ENCODE results near the gene KYAT1.
A peak's percentile ranks its signal among the peaks of the same experiment; 100 is the strongest.
"Not testable (repeated sequence)": the region's sequence is repeated elsewhere in the genome, so short reads cannot be mapped to it uniquely, and the experiment has no call there.

KYAT1 gene

DNA sequence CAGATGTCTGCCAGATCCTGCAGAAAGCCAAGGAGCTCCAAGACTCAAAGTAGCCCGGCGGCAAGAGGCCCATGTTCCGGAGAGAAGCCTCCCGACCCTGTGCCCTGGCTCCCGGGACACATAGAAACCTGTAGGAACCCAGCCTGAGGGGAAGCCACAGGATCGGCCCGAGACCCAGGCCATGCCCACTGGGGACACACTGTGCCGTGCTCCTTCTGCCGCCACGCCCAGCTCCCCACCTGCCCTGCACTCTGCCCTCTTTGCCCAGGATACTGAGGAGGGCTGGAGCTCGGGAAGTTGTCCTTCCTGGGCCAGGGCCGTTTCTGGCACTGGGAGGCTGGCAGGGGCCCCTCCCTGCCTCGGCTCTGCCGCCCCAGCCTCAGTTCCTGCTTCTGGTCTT lies 73.9 kb downstream of the KYAT1 start:
- TF ChIP-seq, protein P1, sequence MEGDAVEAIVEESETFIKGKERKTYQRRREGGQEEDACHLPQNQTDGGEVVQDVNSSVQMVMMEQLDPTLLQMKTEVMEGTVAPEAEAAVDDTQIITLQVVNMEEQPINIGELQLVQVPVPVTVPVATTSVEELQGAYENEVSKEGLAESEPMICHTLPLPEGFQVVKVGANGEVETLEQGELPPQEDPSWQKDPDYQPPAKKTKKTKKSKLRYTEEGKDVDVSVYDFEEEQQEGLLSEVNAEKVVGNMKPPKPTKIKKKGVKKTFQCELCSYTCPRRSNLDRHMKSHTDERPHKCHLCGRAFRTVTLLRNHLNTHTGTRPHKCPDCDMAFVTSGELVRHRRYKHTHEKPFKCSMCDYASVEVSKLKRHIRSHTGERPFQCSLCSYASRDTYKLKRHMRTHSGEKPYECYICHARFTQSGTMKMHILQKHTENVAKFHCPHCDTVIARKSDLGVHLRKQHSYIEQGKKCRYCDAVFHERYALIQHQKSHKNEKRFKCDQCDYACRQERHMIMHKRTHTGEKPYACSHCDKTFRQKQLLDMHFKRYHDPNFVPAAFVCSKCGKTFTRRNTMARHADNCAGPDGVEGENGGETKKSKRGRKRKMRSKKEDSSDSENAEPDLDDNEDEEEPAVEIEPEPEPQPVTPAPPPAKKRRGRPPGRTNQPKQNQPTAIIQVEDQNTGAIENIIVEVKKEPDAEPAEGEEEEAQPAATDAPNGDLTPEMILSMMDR (conservative IDR thresholded peaks at IDR 0.05): no peak
- no peak for TF ChIP-seq ZFX (IDR thresholded peaks at IDR 0.05)
- H3K27ac ChIP-seq: no peak overlapping the region

DNA sequence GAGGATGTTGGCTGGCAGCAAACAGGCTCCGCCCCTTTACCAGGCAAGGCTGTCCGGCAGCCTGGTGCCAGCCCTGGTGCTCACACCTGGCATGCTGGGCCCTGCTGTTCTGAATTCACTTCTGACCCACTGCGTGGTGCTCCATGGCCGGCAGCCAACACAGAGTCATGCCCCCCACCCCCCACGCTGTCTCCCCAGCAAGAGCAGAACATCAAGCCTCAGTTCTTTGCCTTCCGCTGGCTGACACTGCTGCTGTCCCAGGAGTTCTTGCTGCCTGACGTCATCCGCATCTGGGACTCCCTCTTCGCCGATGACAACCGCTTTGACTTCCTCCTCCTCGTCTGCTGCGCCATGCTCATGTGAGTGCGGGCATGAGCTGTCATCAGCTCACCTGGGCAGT lies 76.1 kb downstream of the KYAT1 start:
- H3K27ac ChIP-seq: no peak overlapping the region
- TF ChIP-seq, protein P1 (conservative IDR thresholded peaks at IDR 0.05): no peak
- no peak for TF ChIP-seq ZFX (IDR thresholded peaks at IDR 0.05)

DNA sequence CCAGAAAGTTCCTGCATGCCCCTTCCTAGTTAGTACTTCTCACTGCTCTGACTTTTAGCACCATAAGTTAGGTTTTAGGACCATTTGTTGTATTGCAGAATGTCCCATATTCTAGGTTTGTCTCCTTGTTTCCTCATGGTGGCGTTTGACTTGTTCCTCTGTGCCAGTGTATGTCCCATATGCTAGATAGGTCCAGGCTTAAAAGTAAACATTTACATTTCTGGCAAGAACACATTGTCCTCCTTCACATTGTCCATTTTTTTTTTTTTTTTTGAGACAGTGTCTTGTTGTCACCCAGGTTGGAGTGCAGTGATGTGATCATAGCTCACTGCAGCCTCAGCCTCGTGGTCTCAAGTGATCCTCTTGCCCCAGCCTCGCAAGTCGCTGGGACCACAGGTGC lies 79.3 kb downstream of the KYAT1 start:
- no peak for TF ChIP-seq ZFX (IDR thresholded peaks at IDR 0.05)
- TF ChIP-seq, protein P1 (conservative IDR thresholded peaks at IDR 0.05): no peak
- peak overlapping the region; percentile 19 for H3K27ac ChIP-seq

DNA sequence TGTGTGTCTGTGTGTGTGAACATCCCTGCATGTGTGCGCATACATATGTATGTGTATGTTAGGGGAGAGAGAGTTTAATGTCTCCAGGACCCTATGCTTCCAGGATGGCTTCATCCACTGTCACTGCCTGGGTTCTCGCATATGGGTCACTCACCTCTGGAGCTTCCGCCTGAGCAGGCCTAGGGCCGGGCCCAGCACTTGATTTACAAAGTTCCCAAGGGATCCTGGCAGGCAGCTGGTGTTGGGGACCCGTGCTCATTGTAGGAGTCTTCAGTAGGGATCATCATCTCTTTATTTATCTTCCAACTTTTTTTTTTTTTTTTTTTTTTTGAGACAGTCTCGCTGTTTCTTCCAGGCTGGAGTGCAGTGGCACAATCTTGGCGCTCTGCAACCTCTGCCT lies 81.7 kb downstream of the KYAT1 start:
- no peak for TF ChIP-seq ZFX (IDR thresholded peaks at IDR 0.05)
- TF ChIP-seq, protein P1 (conservative IDR thresholded peaks at IDR 0.05): no peak
- H3K27ac ChIP-seq: no peak overlapping the region

DNA sequence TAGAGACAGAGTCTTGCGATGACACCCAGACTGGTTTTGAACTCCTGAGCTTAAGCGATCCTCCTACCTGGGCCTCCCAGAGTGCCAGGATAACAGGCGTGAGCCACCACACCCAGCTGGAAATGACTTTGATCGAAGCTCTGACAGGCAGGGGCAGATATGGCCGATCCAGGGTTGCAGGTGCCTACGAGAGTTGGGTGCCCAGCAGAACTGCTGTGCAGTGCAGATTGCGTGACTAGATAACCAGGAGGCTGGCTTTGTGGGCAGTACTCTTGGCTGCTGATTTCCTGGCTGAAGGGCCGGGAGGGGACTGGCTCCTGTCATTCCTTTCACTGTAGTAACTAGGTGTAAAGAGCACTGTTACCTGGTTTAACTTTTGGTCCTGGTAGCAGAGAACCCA lies 82.9 kb downstream of the KYAT1 start:
- no peak overlapping the region for H3K27ac ChIP-seq
- no peak for TF ChIP-seq ZFX (IDR thresholded peaks at IDR 0.05)
- TF ChIP-seq, protein P1 (conservative IDR thresholded peaks at IDR 0.05): no peak

DNA sequence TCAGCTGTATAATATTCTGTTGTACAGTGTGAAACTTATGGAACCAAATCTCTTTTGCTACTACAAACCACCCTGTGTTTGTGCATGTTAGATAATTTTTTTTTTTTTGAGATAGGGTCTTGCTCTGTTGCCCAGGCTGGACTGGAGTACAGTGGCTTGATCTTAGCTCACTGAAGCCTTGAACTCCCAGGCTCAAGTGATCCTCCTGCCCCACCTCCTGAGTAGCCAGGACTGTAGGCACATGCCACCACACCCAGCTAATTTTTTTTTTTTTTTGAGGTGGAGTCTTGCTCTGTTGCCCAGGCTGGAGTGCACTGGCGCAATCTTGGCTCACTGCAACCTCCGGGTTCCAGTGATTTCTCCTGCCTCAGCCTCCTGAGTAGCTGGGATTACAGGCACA lies 86.8 kb downstream of the KYAT1 start:
- not testable (repeated sequence) for H3K27ac ChIP-seq

DNA sequence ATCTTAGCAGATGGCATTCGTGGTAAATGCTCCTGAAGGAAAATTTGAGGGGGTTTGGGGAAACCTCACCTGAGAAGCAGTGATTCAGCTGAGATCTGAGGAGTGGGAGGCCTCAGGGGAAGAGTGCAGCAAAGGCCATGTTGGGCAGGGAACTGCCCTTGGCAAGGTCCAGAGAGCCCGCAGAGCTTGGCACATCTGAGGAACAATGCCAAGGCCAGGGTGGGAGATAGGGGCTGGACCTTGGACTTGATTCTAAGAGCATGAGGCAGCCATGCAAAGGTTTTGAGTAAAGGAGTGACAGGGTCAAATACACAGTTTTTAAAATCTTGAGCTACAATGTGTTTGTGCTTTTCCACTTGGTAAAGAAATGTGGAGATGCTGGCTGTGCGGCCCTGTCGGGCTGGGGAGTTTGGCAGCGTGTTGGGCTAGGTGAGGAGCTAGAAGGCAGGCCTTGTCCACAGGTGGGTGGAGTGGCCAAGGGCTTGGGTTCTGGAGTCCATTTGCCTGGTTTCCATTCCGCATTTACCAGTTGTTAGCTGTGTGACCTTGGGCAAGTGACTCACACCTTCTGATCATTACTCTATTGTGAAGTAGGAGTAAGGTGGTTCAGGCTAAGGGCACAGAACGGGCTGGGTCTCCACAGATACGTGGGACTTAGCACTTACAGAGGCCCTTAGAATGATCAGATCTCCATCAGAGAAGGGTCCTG lies 88.6 kb downstream of the KYAT1 start:
- H3K27ac ChIP-seq: no peak overlapping the region
- TF ChIP-seq, protein P1 (conservative IDR thresholded peaks at IDR 0.05): no peak
- no peak for TF ChIP-seq ZFX (IDR thresholded peaks at IDR 0.05)

DNA sequence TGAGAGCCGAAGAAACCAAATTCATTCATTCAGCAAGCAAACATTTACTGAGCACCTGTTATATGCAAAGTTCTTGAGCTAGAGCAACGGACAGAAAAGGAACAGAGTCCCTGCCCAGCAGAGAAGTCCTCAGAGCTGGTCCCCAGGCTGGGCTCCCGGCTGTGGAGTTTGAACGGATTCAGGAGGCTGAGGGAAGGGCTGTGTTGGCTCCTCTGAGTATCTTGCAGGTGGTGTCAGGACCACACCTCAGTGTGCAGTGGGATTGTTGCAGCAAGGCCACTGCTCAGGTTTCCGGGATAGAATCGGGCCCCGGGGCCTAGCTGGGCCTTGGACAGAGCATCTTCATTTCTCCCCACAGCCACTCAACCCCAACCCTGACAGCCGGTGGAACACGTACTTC lies 89.6 kb downstream of the KYAT1 start:
- H3K27ac ChIP-seq: no peak overlapping the region
- TF ChIP-seq, protein P1 (conservative IDR thresholded peaks at IDR 0.05): no peak
- TF ChIP-seq ZFX (IDR thresholded peaks at IDR 0.05): no peak

All from C4-2B (cell line).